Esophagus muscularis mucosa (tissue), 4 donors: ENCODE results near the gene OTOP3. TPM values are rescaled to one million over a fixed set of nuclear protein-coding genes. Genes with fewer than 3 reads are reported as not detected.

ENCODE experiments used
- DNase-seq: peaks from one replicate; pipeline ENCODE4 v3.0.0-alpha.2; 2017; ENCODE audit errors: extremely low spot score
- H3K27ac ChIP-seq, 4 donors: fragments of 200-600 bp; sonication (generic); replicated peaks in 1 of 4; 1 replicate in 3 of 4; 2 replicates in 1 of 4; pipeline ENCODE4 v1.5.1; 2016 to 2019; ENCODE audit warnings: mild to moderate bottlenecking in 1 of 4
- H3K27me3 ChIP-seq, 4 donors: fragments of 200-600 bp; sonication (generic); one replicate each; pipeline versions ENCODE4 v1.5.1 to v1.6.0; 2016 to 2019
- H3K36me3 ChIP-seq, 4 donors: fragments of 200-600 bp; sonication (generic); one replicate each; pipeline ENCODE4 v1.5.1; 2016 to 2019
- H3K4me1 ChIP-seq, 4 donors: fragments of 200-600 bp; sonication (generic); one replicate each; pipeline ENCODE4 v1.5.1; 2016 to 2019
- H3K4me3 ChIP-seq, 4 donors: fragments of 200-600 bp; sonication (generic); 1 replicate in 2 of 4; 2 replicates in 2 of 4; pipeline ENCODE4 v1.5.1; 2016 to 2019; ENCODE audit warnings: mild to moderate bottlenecking in 4 of 4, moderate library complexity in 1 of 4
- H3K9me3 ChIP-seq, 4 donors: fragments of 200-600 bp; sonication (generic); 1 replicate in 3 of 4; 2 replicates in 1 of 4; pipeline ENCODE4 v1.5.1; 2016 to 2019
- EP300 ChIP-seq: sonication (generic); formaldehyde crosslinking; IDR thresholded peaks from one replicate; pipeline ENCODE4 v1.6.1; 2017; ENCODE audit warnings: antibody characterized with exemption
- POLR2A ChIP-seq: fragments of 450-650 bp; IDR thresholded peaks from one replicate; pipeline ENCODE4 v1.6.1; 2017; ENCODE audit warnings: antibody characterized with exemption, moderate library complexity, mild to moderate bottlenecking, low read depth
- POLR2AphosphoS5 ChIP-seq, 2 donors: sonication (generic); formaldehyde crosslinking; IDR thresholded peaks; one replicate each; pipeline ENCODE4 v1.6.1; 2017; ENCODE audit warnings: antibody characterized with exemption in 2 of 2
- WGBS: methylation state at CpG from one replicate; pipeline ENCODE4 v1.1.5; 2018; 5-methylcytosine and 5-hydroxymethylcytosine counted together
- intact Hi-C: fragments of 100-400 bp; cut with DNase I; formaldehyde crosslinking; loops from one replicate; pipeline ENCODE4 v1.15.1; 2023
- total RNA-seq, 4 donors: library from RNA; depleted of rRNA; stranded (reverse); fragments of >200 nt; gene quantifications; one replicate each; pipeline versions ENCODE4 v1.1.0 to v1.2.1, GENCODE V29; 2016
- TF ChIP-seq, protein P1 (sequence below), 3 experiments: fragments of 200-600 bp in 2 of 3; fragments of 450-650 bp in 1 of 3; sonication (generic) in 2 of 3; IDR thresholded peaks; one replicate each; pipeline ENCODE4 v1.5.1; 2017 to 2019; ENCODE audit warnings: antibody characterized with exemption in 3 of 3, mild to moderate bottlenecking in 2 of 3, moderate library complexity in 1 of 3

OTOP3 gene
- total RNA-seq, 4 donors from 2014 or later: not detected

- peak overlapping the region; percentile 43 to 71 (median 57) for H3K27ac ChIP-seq
Observed at GRCh38 chr17:74971842-74972106, 36.1 kb downstream of the OTOP3 start.

GRCh38 chr17:74972107-74972972, 36.6 kb downstream of the OTOP3 start, which contains the start of gene HID1:
HID1 (minus strand) TSS chr17:74972759; CDS start chr17:74972656, 103 bp downstream.
- peak in 1 of 2 donors; percentile 6 for TF ChIP-seq POLR2AphosphoS5 (IDR thresholded peaks at IDR 0.05)
- no peak for TF ChIP-seq POLR2A
- Histone ChIP-seq H3K27ac (peak within 1 kb of the TSS; percentile 43 to 71 (median 57)), H3K4me1 (peaks cover 14 to 26% (median 20%) of the 10 kb centered on the region in 4 donors), H3K9me3 (no peaks in the 10 kb centered on the region), H3K36me3 (no peaks in the 10 kb centered on the region), H3K4me3 (peak within 1 kb of the TSS; percentile 69 to 88 (median 74)), H3K27me3 (peaks cover 0 to 37% (median 0%) of the 10 kb centered on the region in 4 donors)
- DNase-seq: no peak
- WGBS: 4% methylated on average over 11 of the region's 95 CpGs
- intact Hi-C loops: loop anchor here (5.0 to 10.0 kb wide), 3 partner anchors 35 to 132 kb away; partner anchors contain the start of gene ARMC7

More at GRCh38 chr17:74971842-74972106, 36.1 kb downstream of the OTOP3 start:
- Histone ChIP-seq H3K9me3 (no peaks in the 10 kb centered on the region), H3K36me3 (no peaks in the 10 kb centered on the region), H3K27me3 (peaks cover 0 to 37% (median 0%) of the 10 kb centered on the region in 4 donors), H3K4me1 (peaks cover 14 to 26% (median 20%) of the 10 kb centered on the region in 4 donors), H3K4me3 (peak overlapping the region; percentile 69 to 88 (median 74))
- TF ChIP-seq POLR2AphosphoS5 (IDR thresholded peaks at IDR 0.05) (no peak), EP300 (no peak)
- TF ChIP-seq, protein P1, sequence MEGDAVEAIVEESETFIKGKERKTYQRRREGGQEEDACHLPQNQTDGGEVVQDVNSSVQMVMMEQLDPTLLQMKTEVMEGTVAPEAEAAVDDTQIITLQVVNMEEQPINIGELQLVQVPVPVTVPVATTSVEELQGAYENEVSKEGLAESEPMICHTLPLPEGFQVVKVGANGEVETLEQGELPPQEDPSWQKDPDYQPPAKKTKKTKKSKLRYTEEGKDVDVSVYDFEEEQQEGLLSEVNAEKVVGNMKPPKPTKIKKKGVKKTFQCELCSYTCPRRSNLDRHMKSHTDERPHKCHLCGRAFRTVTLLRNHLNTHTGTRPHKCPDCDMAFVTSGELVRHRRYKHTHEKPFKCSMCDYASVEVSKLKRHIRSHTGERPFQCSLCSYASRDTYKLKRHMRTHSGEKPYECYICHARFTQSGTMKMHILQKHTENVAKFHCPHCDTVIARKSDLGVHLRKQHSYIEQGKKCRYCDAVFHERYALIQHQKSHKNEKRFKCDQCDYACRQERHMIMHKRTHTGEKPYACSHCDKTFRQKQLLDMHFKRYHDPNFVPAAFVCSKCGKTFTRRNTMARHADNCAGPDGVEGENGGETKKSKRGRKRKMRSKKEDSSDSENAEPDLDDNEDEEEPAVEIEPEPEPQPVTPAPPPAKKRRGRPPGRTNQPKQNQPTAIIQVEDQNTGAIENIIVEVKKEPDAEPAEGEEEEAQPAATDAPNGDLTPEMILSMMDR (IDR thresholded peaks at IDR 0.05): no peak
- intact Hi-C loops: loop anchor here (5.0 to 10.0 kb wide), 3 partner anchors 36 to 133 kb away; partner anchors contain the start of gene ARMC7
- WGBS: 54% methylated on average over 9 of the region's 9 CpGs
- no peak for DNase-seq

- H3K4me1 ChIP-seq: peaks cover 14 to 26% (median 20%) of the 10 kb centered on the region in 4 donors
- WGBS: 12% methylated on average over 17 of the region's 17 CpGs
- H3K27ac ChIP-seq: no peak overlapping the region
- no peak for DNase-seq
- no peaks in the 10 kb centered on the region for H3K9me3 ChIP-seq
- no peak for TF ChIP-seq EP300
- peaks cover 0 to 37% (median 0%) of the 10 kb centered on the region in 4 donors for H3K27me3 ChIP-seq
- H3K4me3 ChIP-seq: peak overlapping the region; percentile 69 to 88 (median 74)
- no peaks in the 10 kb centered on the region for H3K36me3 ChIP-seq
- intact Hi-C loops: loop anchor here (5.0 to 10.0 kb wide), 3 partner anchors 34 to 132 kb away; partner anchors contain the start of gene ARMC7
Observed at GRCh38 chr17:74972973-74973328, 37.3 kb downstream of the OTOP3 start.

- Histone ChIP-seq H3K27me3 (peaks cover 0 to 27% (median 0%) of the 10 kb centered on the region in 4 donors), H3K36me3 (no peaks in the 10 kb centered on the region), H3K4me3 (no peak overlapping the region), H3K4me1 (peaks cover 14 to 24% (median 19%) of the 10 kb centered on the region in 4 donors), H3K9me3 (no peaks in the 10 kb centered on the region), H3K27ac (no peak overlapping the region)
- WGBS: 88% methylated on average over 4 of the region's 4 CpGs
- TF ChIP-seq EP300 (no peak), POLR2AphosphoS5 (IDR thresholded peaks at IDR 0.05) (no peak), POLR2A (no peak)
- TF ChIP-seq, protein P1 (IDR thresholded peaks at IDR 0.05): no peak
- DNase-seq: no peak
- intact Hi-C loops: loop anchor here (10.0 kb wide), 1 partner anchor 129 kb away; the partner anchor contains the start of gene ARMC7
Observed at GRCh38 chr17:74975943-74976342, 40.2 kb downstream of the OTOP3 start.

DNA sequence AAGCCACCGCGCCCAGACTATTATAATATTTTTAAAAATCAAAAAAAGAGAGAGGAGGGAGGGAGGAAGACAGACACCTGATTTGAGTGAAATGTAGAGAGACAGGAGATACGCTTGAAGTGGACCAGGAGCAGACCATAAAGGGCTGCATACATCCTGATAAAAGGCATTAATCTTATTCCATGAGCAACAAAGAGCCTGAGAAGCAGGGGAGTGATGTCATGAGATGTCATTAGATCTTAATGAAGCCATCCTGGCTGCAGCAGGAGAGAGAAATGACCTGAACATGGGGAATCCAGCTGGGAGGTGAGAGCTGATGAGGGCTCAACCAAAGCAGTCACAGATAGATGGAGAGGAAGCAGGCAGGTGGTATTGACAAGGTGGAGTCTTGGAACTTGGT, 42.1 kb downstream of the OTOP3 start:
- intact Hi-C loops: loop anchor here (10.0 kb wide), 1 partner anchor 127 kb away; the partner anchor contains the start of gene ARMC7
- 85% methylated on average over 3 of the region's 3 CpGs for WGBS
- DNase-seq: no peak

More for the DNA sequence above, 42.1 kb downstream of the OTOP3 start:
- Histone ChIP-seq H3K27ac (no peak overlapping the region), H3K9me3 (no peaks in the 10 kb centered on the region), H3K4me1 (peaks cover 8 to 23% (median 19%) of the 10 kb centered on the region in 4 donors), H3K27me3 (peaks cover 0 to 8% (median 0%) of the 10 kb centered on the region in 4 donors), H3K36me3 (no peaks in the 10 kb centered on the region), H3K4me3 (no peak overlapping the region)
- TF ChIP-seq POLR2A (no peak), EP300 (no peak), POLR2AphosphoS5 (IDR thresholded peaks at IDR 0.05) (no peak)
- TF ChIP-seq, protein P1 (IDR thresholded peaks at IDR 0.05): no peak
